IMR-90 (cell line): ENCODE measurements around the gene SFPQ.
"Not testable (repeated sequence)": the region's sequence is repeated elsewhere in the genome, so short reads cannot be mapped to it uniquely, and the experiment has no call there.

Source experiments
- BHLHE40 ChIP-seq: fragments of 150-350 bp; IDR thresholded peaks from 2 replicates; pipeline ENCODE4 v1.6.1; 2016; ENCODE audit warnings: mild to moderate bottlenecking, low read depth, low read length
- CEBPB ChIP-seq: IDR thresholded peaks from 2 replicates; pipeline ENCODE4 v1.6.1; 2012; ENCODE audit warnings: low read depth, low read length, improper control_type of control experiment
- CHD1 ChIP-seq: IDR thresholded peaks from 2 replicates; pipeline ENCODE4 v1.6.1; 2012; ENCODE audit warnings: low read depth, low read length, improper control_type of control experiment
- CTCF ChIP-seq: conservative IDR thresholded peaks from 2 replicates; pipeline ENCODE4 v1.5.1; 2012; ENCODE audit warnings: mild to moderate bottlenecking, low read depth, low read length, improper control_type of control experiment
- ELK1 ChIP-seq: fragments of 150-350 bp; IDR thresholded peaks from 2 replicates; pipeline ENCODE4 v1.6.1; 2016; ENCODE audit warnings: low read depth, mild to moderate bottlenecking, low read length, moderate library complexity, borderline replicate concordance
- MAFK ChIP-seq: IDR thresholded peaks from 2 replicates; pipeline ENCODE4 v1.6.1; 2012; ENCODE audit warnings: low read depth, low read length, improper control_type of control experiment
- NFE2L2 ChIP-seq: fragments of 150-350 bp; IDR thresholded peaks from 2 replicates; pipeline ENCODE4 v1.6.1; 2016; ENCODE audit warnings: low read depth, mild to moderate bottlenecking, low read length
- POLR2A ChIP-seq: IDR thresholded peaks from 2 replicates; pipeline ENCODE4 v1.6.1; 2012; ENCODE audit warnings: mild to moderate bottlenecking, low read depth, low read length
- RAD21 ChIP-seq: IDR thresholded peaks from 2 replicates; pipeline ENCODE4 v1.6.1; 2012; ENCODE audit warnings: low read length, improper control_type of control experiment
- RCOR1 ChIP-seq: IDR thresholded peaks from 2 replicates; pipeline ENCODE4 v1.6.1; 2012; ENCODE audit warnings: mild to moderate bottlenecking, low read length, improper control_type of control experiment; ENCODE audit not compliant: insufficient replicate concordance
- RFX5 ChIP-seq: IDR thresholded peaks from 2 replicates; pipeline ENCODE4 v1.8.0; 2012; ENCODE audit warnings: low read depth, mild to moderate bottlenecking, low read length, moderate library complexity
- SMC3 ChIP-seq: fragments of 150-350 bp; IDR thresholded peaks from 2 replicates; pipeline ENCODE4 v1.6.1; 2016; ENCODE audit warnings: low read depth, mild to moderate bottlenecking, antibody characterized with exemption, low read length, moderate library complexity
- USF2 ChIP-seq: fragments of 150-350 bp; IDR thresholded peaks from 2 replicates; pipeline ENCODE4 v1.6.1; 2017; ENCODE audit warnings: mild to moderate bottlenecking, antibody characterized with exemption, low read length, low read depth

GRCh38 chr1:35236772-35237171 lies 43.8 kb upstream of the SFPQ start:
- not testable (repeated sequence) for TF ChIP-seq POLR2A, CTCF, RCOR1, CEBPB, MAFK, RAD21, NFE2L2, SMC3, USF2, BHLHE40, RFX5, CHD1, ELK1
